Esophagus muscularis mucosa (tissue), 4 donors: Measurements from ENCODE around the gene TCF23.

ENCODE experiments used
- EP300 ChIP-seq: sonication (generic); formaldehyde crosslinking; IDR thresholded peaks from one replicate; pipeline ENCODE4 v1.6.1; 2017; ENCODE audit warnings: antibody characterized with exemption
- POLR2A ChIP-seq: fragments of 450-650 bp; IDR thresholded peaks from one replicate; pipeline ENCODE4 v1.6.1; 2017; ENCODE audit warnings: antibody characterized with exemption, moderate library complexity, mild to moderate bottlenecking, low read depth
- TF ChIP-seq, protein P1 (sequence below), 3 experiments: fragments of 200-600 bp in 2 of 3; fragments of 450-650 bp in 1 of 3; sonication (generic) in 2 of 3; IDR thresholded peaks; one replicate each; pipeline ENCODE4 v1.5.1; 2017 to 2019; ENCODE audit warnings: antibody characterized with exemption in 3 of 3, mild to moderate bottlenecking in 2 of 3, moderate library complexity in 1 of 3

DNA sequence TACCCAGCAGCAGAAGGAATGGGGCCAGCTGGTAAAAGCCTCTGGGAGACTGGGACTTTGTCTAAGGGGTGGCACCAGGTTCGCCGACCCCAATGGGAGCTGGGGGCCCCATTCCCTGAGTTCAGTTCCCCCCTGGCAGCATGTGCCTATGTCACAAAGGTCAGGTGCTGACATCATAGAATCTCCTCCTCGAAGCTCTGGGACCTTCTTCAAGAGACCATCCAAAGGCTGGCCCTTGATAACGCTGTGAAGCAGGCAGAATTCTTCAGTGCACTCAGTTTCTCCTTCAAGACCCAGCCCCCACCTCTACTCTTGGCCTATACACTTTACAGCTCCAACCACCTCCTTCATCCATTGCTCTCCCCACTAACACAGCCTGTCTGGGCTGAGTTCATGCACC, 9.5 kb upstream of the TCF23 start, which contains the start of gene PRR30:
- TF ChIP-seq, protein P1, sequence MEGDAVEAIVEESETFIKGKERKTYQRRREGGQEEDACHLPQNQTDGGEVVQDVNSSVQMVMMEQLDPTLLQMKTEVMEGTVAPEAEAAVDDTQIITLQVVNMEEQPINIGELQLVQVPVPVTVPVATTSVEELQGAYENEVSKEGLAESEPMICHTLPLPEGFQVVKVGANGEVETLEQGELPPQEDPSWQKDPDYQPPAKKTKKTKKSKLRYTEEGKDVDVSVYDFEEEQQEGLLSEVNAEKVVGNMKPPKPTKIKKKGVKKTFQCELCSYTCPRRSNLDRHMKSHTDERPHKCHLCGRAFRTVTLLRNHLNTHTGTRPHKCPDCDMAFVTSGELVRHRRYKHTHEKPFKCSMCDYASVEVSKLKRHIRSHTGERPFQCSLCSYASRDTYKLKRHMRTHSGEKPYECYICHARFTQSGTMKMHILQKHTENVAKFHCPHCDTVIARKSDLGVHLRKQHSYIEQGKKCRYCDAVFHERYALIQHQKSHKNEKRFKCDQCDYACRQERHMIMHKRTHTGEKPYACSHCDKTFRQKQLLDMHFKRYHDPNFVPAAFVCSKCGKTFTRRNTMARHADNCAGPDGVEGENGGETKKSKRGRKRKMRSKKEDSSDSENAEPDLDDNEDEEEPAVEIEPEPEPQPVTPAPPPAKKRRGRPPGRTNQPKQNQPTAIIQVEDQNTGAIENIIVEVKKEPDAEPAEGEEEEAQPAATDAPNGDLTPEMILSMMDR (IDR thresholded peaks at IDR 0.05) = no peak
- no peak for TF ChIP-seq POLR2A
- no peak for TF ChIP-seq EP300
